Neural progenitor cell (in vitro differentiated cells): ENCODE results near the gene PDE3A. TPM values are rescaled to one million over a fixed set of nuclear protein-coding genes. Genes with fewer than 3 reads are reported as not detected.

Experiments used
- DNase-seq: peaks from one replicate; pipeline ENCODE4 v3.0.0-alpha.2; 2016; ENCODE audit warnings: low spot score
- H2AFZ ChIP-seq: fragments of 200-600 bp; sonication (generic); replicated peaks from 2 replicates; pipeline ENCODE4 v1.6.1; 2016; ENCODE audit warnings: antibody characterized with exemption
- H3F3A ChIP-seq: fragments of 200-600 bp; sonication (generic); 2 replicates; pipeline ENCODE4 v1.6.1; 2016; ENCODE audit warnings: antibody characterized with exemption, low read depth
- H3K27ac ChIP-seq: fragments of 200-600 bp; sonication (generic); 2 replicates; pipeline ENCODE4 v1.5.1; 2016; ENCODE audit warnings: mild to moderate bottlenecking
- H3K27me3 ChIP-seq: fragments of 200-600 bp; sonication (generic); 2 replicates; pipeline ENCODE4 v1.6.1; 2016; ENCODE audit warnings: mild to moderate bottlenecking, moderate library complexity
- H3K36me3 ChIP-seq: fragments of 200-600 bp; sonication (generic); 2 replicates; pipeline ENCODE4 v1.5.1; 2016
- H3K4me1 ChIP-seq: fragments of 200-600 bp; sonication (generic); 2 replicates; pipeline ENCODE4 v1.6.1; 2016; ENCODE audit warnings: mixed run types
- H3K4me2 ChIP-seq: fragments of 200-600 bp; sonication (generic); 2 replicates; pipeline ENCODE4 v1.6.1; 2016
- H3K4me3 ChIP-seq: fragments of 200-600 bp; sonication (generic); 2 replicates; pipeline ENCODE4 v1.5.1; 2016
- H3K79me2 ChIP-seq: fragments of 200-600 bp; sonication (generic); 2 replicates; pipeline ENCODE4 v1.6.1; 2016; ENCODE audit warnings: low read depth
- H3K9ac ChIP-seq: fragments of 200-600 bp; sonication (generic); 2 replicates; pipeline ENCODE4 v1.6.1; 2016
- H3K9me3 ChIP-seq: fragments of 200-600 bp; sonication (generic); 2 replicates; pipeline ENCODE4 v1.5.1; 2016; ENCODE audit warnings: low read depth
- H4K20me1 ChIP-seq: fragments of 200-600 bp; sonication (generic); 2 replicates; pipeline ENCODE4 v1.6.1; 2016; ENCODE audit warnings: low read depth
- H3K27ac Mint-ChIP-seq: 3 replicates; pipeline ENCODE4 v1.8.0; 2021; ENCODE audit warnings: mixed read lengths
- H3K27me3 Mint-ChIP-seq: 2 replicates; pipeline ENCODE4 v1.8.0; 2022; ENCODE audit warnings: low read depth, mild to moderate bottlenecking, inconsistent platforms, moderate library complexity, mixed read lengths; ENCODE audit not compliant: insufficient read depth
- H3K36me3 Mint-ChIP-seq: 3 replicates; pipeline ENCODE4 v1.8.0; 2021; ENCODE audit warnings: mixed read lengths
- H3K4me1 Mint-ChIP-seq: 3 replicates; pipeline ENCODE4 v1.8.0; 2021; ENCODE audit warnings: mixed read lengths
- H3K4me3 Mint-ChIP-seq: 3 replicates; pipeline ENCODE4 v1.8.0; 2021; ENCODE audit warnings: mild to moderate bottlenecking, moderate library complexity, mixed read lengths
- H3K9me3 Mint-ChIP-seq: 3 replicates; pipeline ENCODE4 v1.8.0; 2020; ENCODE audit warnings: mixed read lengths
- CTCF ChIP-seq: fragments of 200-600 bp; sonication (generic); IDR thresholded peaks from 2 replicates; pipeline ENCODE4 v1.5.1; 2017; ENCODE audit warnings: antibody characterized with exemption, mild to moderate bottlenecking
- EZH2 ChIP-seq: fragments of 200-600 bp; sonication (generic); IDR thresholded peaks from 2 replicates; pipeline ENCODE4 v1.6.1; 2017; ENCODE audit warnings: antibody characterized with exemption, mild to moderate bottlenecking, moderate library complexity
- EZH2phosphoT487 ChIP-seq: fragments of 200-600 bp; sonication (generic); IDR thresholded peaks from 2 replicates; pipeline ENCODE4 v1.6.1; 2017; ENCODE audit warnings: antibody characterized with exemption
- total RNA-seq: library from RNA; depleted of rRNA; stranded (reverse); fragments of >200 nt; gene quantifications from 2 replicates; pipeline ENCODE4 v1.2.3, GENCODE V29; 2015; ENCODE audit warnings: low replicate concordance

Gene PDE3A
- total RNA-seq, 1 donor from 2014 or later = 0.47 TPM

GRCh38 chr12:20459920-20460319, 91.6 kb downstream of the PDE3A start:
- Histone ChIP-seq H3K4me2 (no peak overlapping the region), H3K4me1 (peaks cover 7% of the 10 kb centered on the region), H3K27me3 (no peaks in the 10 kb centered on the region), H2AFZ (no peak overlapping the region), H3K79me2 (no peaks in the 10 kb centered on the region), H3F3A (no peaks in the 10 kb centered on the region), H3K9ac (no peak overlapping the region), H3K9me3 (no peaks in the 10 kb centered on the region), H3K27ac (no peak overlapping the region), H4K20me1 (no peaks in the 10 kb centered on the region), H3K36me3 (no peaks in the 10 kb centered on the region), H3K4me3 (no peak overlapping the region)
- no peak for TF ChIP-seq EZH2phosphoT487
- no peak for TF ChIP-seq EZH2
- no peak for TF ChIP-seq CTCF
- Mint-ChIP-seq H3K4me1 (peaks cover 3% of the 10 kb centered on the region), H3K27ac (no peak overlapping the region), H3K9me3 (no peaks in the 10 kb centered on the region), H3K4me3 (no peak overlapping the region), H3K27me3 (no peaks in the 10 kb centered on the region), H3K36me3 (no peaks in the 10 kb centered on the region)
- DNase-seq = no peak

GRCh38 chr12:20460956-20461355, 92.6 kb downstream of the PDE3A start:
- H4K20me1 ChIP-seq = no peaks in the 10 kb centered on the region
- no peak overlapping the region for H3K27ac ChIP-seq
- DNase-seq = no peak
- no peaks in the 10 kb centered on the region for H3K36me3 ChIP-seq
- H3F3A ChIP-seq = no peaks in the 10 kb centered on the region
- Mint-ChIP-seq H3K36me3 (no peaks in the 10 kb centered on the region), H3K27ac (no peak overlapping the region), H3K9me3 (no peaks in the 10 kb centered on the region), H3K4me3 (no peak overlapping the region), H3K27me3 (no peaks in the 10 kb centered on the region), H3K4me1 (peaks cover 3% of the 10 kb centered on the region)
- no peaks in the 10 kb centered on the region for H3K79me2 ChIP-seq
- no peaks in the 10 kb centered on the region for H3K9me3 ChIP-seq
- no peak overlapping the region for H3K9ac ChIP-seq
- H3K4me1 ChIP-seq = peaks cover 7% of the 10 kb centered on the region
- no peaks in the 10 kb centered on the region for H3K27me3 ChIP-seq
- TF ChIP-seq CTCF = no peak
- TF ChIP-seq EZH2 = no peak
- TF ChIP-seq EZH2phosphoT487 = no peak
- H2AFZ ChIP-seq = no peak overlapping the region
- H3K4me3 ChIP-seq = no peak overlapping the region
- H3K4me2 ChIP-seq = no peak overlapping the region

- Histone ChIP-seq H4K20me1 (no peaks in the 10 kb centered on the region), H3K4me2 (no peak overlapping the region), H2AFZ (no peak overlapping the region), H3K4me1 (peaks cover 7% of the 10 kb centered on the region), H3K36me3 (no peaks in the 10 kb centered on the region), H3K79me2 (no peaks in the 10 kb centered on the region), H3K9me3 (no peaks in the 10 kb centered on the region), H3K9ac (no peak overlapping the region), H3K4me3 (no peak overlapping the region), H3K27me3 (no peaks in the 10 kb centered on the region), H3K27ac (no peak overlapping the region), H3F3A (no peaks in the 10 kb centered on the region)
- DNase-seq = peak; percentile 23
- no peak overlapping the region for H3K4me3 Mint-ChIP-seq
- H3K27me3 Mint-ChIP-seq = no peaks in the 10 kb centered on the region
- no peak overlapping the region for H3K27ac Mint-ChIP-seq
- peaks cover 3% of the 10 kb centered on the region for H3K4me1 Mint-ChIP-seq
- H3K9me3 Mint-ChIP-seq = no peaks in the 10 kb centered on the region
- H3K36me3 Mint-ChIP-seq = no peaks in the 10 kb centered on the region
- TF ChIP-seq EZH2phosphoT487 = no peak
- TF ChIP-seq CTCF = peak; percentile 81
Observed at GRCh38 chr12:20463913-20464524, 95.7 kb downstream of the PDE3A start.
